Measurements from ENCODE around the gene LSM4.

- no peak for TF ChIP-seq ZBTB10 (tag by site-specific recombination; IDR thresholded peaks at IDR 0.05)
- TF ChIP-seq ZNF391 (tag by site-specific recombination; IDR thresholded peaks at IDR 0.05; ENCODE audit: borderline replicate concordance, low read depth): no peak
- no peak for TF ChIP-seq CTCF (tag by site-specific recombination; IDR thresholded peaks at IDR 0.05)
- TF ChIP-seq ZNF561 (tag by site-specific recombination; IDR thresholded peaks at IDR 0.05; ENCODE audit: borderline replicate concordance): no peak
- no peak for TF ChIP-seq ZNF394 (tag by site-specific recombination; IDR thresholded peaks at IDR 0.05; ENCODE audit: borderline replicate concordance)
- no peak for TF ChIP-seq OVOL3 (tag by site-specific recombination; IDR thresholded peaks at IDR 0.05)
- TF ChIP-seq TSHZ1 (tag by site-specific recombination; IDR thresholded peaks at IDR 0.05; ENCODE audit: borderline replicate concordance): no peak
- no peak for TF ChIP-seq ZNF670 (tag by site-specific recombination; IDR thresholded peaks at IDR 0.05; ENCODE audit: low read depth)
- no peak for TF ChIP-seq ZNF704 (tag by site-specific recombination; IDR thresholded peaks at IDR 0.05)
Measured at GRCh38 chr19:18308051-18308947, 14.6 kb downstream of the LSM4 start.
